Skin of body (tissue), 2 donors: ENCODE measurements around the gene GNB3. TPM values are rescaled to one million over a fixed set of nuclear protein-coding genes. Genes with fewer than 3 reads are reported as not detected.
"Not testable (repeated sequence)": the region's sequence is repeated elsewhere in the genome, so short reads cannot be mapped to it uniquely, and the experiment has no call there.

Experiments
- DNase-seq: peaks from one replicate; lab custom pipeline; 2025; lab: John Stamatoyannopoulos, UW
- total RNA-seq: library from RNA; depleted of rRNA; stranded (reverse); fragments of >200 nt; gene quantifications from one replicate; pipeline ENCODE4 v1.2.3, GENCODE V29; 2014

GNB3 gene
- total RNA-seq, 1 donor from 2014 or later = 2.2 TPM

DNA sequence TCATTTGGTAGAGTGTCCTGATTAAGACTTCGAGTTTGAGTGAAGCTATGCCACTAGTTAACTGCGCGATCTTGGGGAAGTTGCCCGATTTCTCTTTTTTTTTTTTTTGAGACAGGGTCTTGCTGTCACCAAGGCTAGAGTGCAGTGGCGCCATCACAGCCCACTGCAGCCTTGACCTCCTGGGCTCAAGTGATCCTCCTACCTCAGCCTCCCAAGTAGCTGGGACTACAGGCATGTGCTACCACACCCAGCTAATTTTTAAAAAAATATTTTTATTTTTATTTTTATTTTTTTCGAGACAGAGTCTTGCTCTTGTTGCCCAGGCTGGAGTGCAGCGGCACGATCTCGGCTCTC, 33.3 kb downstream of the GNB3 start:
- not testable (repeated sequence) for DNase-seq

- not testable (repeated sequence) for DNase-seq
Measured at GRCh38 chr12:6879824-6880223, 39.1 kb downstream of the GNB3 start.

DNA sequence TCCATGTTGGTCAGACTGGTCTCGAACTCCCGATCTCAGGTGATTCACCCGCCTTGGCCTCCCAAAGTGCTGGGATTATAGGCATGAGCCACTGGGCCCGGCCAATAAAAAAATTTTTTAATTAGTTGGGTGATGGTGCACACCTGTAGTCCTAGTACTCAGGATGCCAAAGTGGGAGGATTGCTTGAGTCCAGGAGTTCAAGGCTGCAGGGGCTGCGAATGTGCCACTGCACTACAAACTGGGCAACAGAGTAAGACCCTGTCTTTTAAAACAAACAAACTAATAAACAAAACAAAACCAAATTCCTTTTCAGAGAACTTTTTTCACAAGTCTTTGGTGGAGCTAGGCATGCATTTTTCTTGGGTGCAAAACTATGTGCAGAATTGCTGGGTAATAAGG, 42.5 kb downstream of the GNB3 start:
- DNase-seq = no peak

DNA sequence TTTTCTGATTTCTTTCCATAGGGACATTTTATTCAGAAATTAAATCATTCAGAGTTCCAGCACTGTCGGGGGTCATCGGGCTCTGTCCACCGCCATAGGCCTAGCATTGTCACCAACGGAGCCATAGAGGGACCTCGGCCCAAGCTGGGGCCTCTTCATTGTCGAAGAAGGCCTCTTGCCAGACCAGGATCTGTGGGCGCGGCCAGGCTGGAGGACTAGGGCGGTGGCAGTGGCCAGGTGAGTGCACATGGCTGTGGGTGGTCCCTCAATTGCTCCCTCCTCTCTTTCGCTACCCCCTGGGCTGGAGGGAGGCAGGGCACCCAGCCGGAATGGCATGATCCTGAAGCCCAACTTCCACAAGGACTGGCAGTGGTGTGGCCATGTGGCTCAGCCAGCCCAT, 43.0 kb downstream of the GNB3 start:
- no peak for DNase-seq

DNA sequence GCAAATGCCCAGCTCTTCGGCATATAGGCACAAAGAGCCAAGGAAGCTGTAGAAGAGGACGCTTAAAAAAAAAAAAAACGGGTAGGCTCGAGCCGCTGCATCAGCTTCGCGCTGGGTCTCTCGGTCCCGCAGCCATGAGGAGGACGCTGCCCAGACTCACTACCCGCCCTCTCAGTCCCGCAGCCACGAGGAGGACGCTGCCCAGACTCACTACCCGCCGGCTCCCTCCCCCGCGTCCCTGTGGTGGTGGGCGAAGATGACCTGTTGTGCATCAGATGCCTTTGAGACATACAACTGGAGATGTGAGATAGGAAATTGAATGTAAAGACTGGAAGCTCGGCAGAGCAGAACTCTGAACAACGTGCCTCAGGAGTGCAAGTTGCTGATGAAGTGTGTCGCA, 43.8 kb downstream of the GNB3 start:
- DNase-seq = no peak

DNA sequence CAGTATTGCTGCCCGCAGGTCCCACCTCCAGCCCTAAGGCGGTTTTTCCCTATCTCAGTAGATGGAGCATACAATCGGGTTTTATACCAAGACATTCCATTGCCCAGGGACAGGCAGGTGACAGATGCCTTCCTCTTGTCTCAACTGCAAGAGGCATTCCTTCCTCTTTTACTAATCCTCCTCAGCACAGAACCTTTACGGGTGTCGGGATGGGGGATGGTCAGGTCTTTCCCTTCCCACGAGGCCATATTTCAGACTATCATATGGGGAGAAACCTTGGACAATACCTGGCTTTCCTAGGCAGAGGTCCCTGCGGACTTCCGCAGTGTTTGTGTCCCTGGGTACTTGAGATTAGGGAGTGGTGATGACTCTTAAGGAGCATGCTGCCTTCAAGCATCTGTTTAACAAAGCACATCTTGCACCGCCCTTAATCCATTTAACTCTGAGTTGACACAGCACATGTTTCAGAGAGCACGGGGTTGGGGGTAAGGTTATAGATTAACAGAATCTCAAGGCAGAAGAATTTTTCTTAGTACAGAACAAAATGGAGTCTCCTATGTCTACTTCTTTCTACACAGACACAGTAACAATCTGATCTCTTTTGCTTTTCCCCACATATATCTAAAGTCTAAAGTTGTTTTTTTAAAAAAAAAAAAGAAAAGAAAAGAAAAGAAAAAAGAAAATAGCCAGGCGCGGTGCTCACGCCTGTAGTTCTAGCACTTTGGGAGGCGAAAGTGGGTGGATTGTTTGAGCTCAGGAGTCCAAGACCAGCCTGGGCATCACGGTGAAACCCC, 45.7 kb downstream of the GNB3 start:
- DNase-seq = not testable (repeated sequence)

DNA sequence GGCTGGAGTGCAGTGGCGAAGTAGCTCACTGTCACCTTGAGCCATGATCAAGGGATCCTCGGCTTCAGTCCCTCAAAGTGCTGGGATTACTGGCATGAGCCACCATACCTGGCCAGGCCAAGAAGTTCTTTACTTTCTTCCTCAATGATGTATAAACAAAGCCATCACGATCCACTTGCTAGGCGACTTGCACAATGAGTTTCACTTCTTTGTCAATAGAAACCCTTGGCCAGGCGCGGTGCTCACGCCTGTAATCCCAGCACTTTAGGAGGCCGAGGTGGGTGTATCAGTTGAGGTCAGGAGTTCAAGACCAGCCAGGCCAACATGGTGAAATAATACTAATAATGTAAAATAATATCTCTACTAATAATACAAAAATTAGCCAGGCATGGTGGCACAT, 46.7 kb downstream of the GNB3 start:
- DNase-seq = no peak

DNA sequence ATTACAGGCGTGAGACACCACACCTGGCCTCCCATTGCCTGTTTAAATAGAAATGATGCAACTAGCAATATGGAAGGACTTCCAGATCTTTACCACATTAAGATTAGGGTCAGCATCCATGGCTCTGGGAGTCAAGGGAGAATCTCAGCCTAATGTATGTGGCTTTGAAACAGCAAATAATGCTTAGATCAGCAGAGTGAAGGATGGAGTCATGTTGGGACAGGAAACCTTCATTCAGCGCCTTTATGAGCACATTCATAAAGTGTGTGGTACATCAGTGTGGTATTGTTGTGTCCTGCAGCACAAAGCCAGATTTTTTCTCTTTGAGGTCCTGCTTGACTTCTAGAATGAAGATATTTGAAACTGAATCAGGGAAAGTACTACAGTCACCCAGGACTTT, 47.6 kb downstream of the GNB3 start:
- DNase-seq = no peak

DNA sequence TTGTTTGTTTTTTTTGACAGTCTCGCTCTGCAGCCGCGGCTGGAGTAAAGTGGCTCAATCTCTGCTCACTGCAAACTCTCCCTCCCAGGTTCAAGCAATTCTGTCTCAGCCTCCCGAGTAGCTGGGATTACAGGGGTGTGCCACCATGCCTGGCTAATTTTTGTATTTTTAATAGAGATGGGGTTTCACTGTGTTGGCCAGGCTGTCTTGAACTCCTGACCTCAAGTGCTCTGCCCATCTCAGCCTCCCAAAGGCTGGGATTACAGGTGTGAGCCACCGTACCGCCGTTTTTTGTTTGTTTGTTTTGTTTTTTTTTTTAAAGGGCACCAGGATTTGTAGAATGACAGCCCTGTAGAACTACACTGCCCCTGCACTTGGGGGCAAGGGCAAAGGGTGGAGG, 48.1 kb downstream of the GNB3 start:
- not testable (repeated sequence) for DNase-seq

GRCh38 chr12:6889775-6890573, 49.2 kb downstream of the GNB3 start:
- not testable (repeated sequence) for DNase-seq

GRCh38 chr12:6890789-6891645, 50.3 kb downstream of the GNB3 start:
- DNase-seq = peak; percentile 96

DNA sequence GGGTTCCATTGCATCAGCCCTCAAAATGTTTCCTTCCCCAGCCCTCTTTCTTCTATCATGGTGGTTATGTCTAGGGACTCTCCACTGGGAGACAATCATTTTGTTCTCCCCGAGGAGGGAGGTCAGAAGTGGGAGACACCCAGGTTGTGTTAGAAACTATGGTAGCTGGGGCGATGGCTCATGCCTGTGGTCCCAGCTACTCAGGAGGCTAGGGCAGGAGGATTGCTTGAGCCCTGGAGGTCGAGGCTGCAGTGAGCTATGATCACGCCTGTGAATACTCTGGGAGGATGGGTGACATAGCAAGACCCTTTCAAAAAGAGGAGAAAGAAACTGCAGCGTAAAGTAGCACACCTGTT, 50.9 kb downstream of the GNB3 start:
- DNase-seq = no peak

- not testable (repeated sequence) for DNase-seq
Measured at GRCh38 chr12:6892683-6893082, 52.0 kb downstream of the GNB3 start.

DNA sequence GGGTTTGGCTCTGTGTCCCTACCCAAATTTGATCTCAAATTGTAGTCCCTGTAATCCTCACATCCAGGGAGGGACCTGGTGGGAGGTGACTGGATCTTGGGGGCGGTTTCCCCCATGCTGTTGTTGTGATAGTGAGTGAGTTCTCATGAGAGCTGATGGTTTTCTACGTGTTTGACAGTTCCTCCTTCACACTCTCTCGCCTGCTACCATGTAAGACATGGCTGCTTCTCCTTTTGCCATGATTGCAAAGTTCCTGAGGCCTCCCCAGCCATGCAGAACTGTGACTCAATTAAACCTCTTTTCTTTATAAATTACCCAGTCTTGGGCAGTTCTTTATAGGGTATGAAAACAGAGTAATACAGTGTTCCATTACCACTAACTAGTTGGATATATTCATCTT, 53.6 kb downstream of the GNB3 start:
- no peak for DNase-seq

Other genes starting within 250 kb of the GNB3 start
- 161 TPM for gene CHD4, start 233.5 kb upstream of the GNB3 start, total RNA-seq
- gene LPAR5, start 205.0 kb upstream of the GNB3 start, total RNA-seq = 1.7 TPM
- 0.99 TPM for gene ACRBP, start 193.5 kb upstream of the GNB3 start, total RNA-seq
- 45.6 TPM for gene ING4, start 177.8 kb upstream of the GNB3 start, total RNA-seq
- 17.4 TPM for gene ZNF384, start 151.6 kb upstream of the GNB3 start, total RNA-seq
- gene PIANP, start 140.1 kb upstream of the GNB3 start, total RNA-seq = 0.10 TPM
- 24.4 TPM for gene COPS7A, start 116.9 kb upstream of the GNB3 start, total RNA-seq
- 76.3 TPM for gene MLF2, start 87.8 kb upstream of the GNB3 start, total RNA-seq
- 49.1 TPM for gene PTMS, start 74.6 kb upstream of the GNB3 start, total RNA-seq
- 0.49 TPM for gene LAG3, start 68.4 kb upstream of the GNB3 start, total RNA-seq
- 9.7 TPM for gene CD4, start 51.4 kb upstream of the GNB3 start, total RNA-seq
- gene GPR162, start 19.1 kb upstream of the GNB3 start, total RNA-seq = 4.9 TPM
- 28.4 TPM for gene P3H3, start 12.5 kb upstream of the GNB3 start, total RNA-seq
- 8.1 TPM for gene CDCA3, start 10.4 kb downstream of the GNB3 start, total RNA-seq
- gene USP5, start 11.2 kb downstream of the GNB3 start, total RNA-seq = 35.7 TPM
- 316 TPM for gene TPI1, start 26.6 kb downstream of the GNB3 start, total RNA-seq
- 3.1 TPM for gene SPSB2, start 32.4 kb downstream of the GNB3 start, total RNA-seq
- 4.3 TPM for gene LRRC23, start 63.9 kb downstream of the GNB3 start, total RNA-seq
- 9.0 TPM for gene ENO2, start 73.7 kb downstream of the GNB3 start, total RNA-seq
- 39.4 TPM for gene ATN1, start 87.0 kb downstream of the GNB3 start, total RNA-seq
- not detected for gene RNU7-1, start 102.9 kb downstream of the GNB3 start, total RNA-seq
- 130 TPM for gene C12orf57, start 103.1 kb downstream of the GNB3 start, total RNA-seq
- gene PTPN6, start 110.4 kb downstream of the GNB3 start, total RNA-seq = 12.6 TPM
- gene PHB2, start 129.7 kb downstream of the GNB3 start, total RNA-seq = 113 TPM
- gene EMG1, start 130.0 kb downstream of the GNB3 start, total RNA-seq = 22.0 TPM
- gene LPCAT3, start 177.6 kb downstream of the GNB3 start, total RNA-seq = 24.9 TPM
- 99.0 TPM for gene C1S, start 219.8 kb downstream of the GNB3 start, total RNA-seq